Measurements from ENCODE around the gene ZBTB20. TPM values are rescaled to one million over a fixed set of nuclear protein-coding genes. Genes with fewer than 3 reads are reported as not detected.

The ZBTB20 gene
- total RNA-seq, 4 donors from 2014 or later, result 148 to 242 (median 188) TPM

- H3K4me1 ChIP-seq, result peaks cover 10% of the 10 kb centered on the region in 2 donors
- no peaks in the 10 kb centered on the region for H3K9me3 ChIP-seq
- TF ChIP-seq POLR2A (IDR thresholded peaks at IDR 0.05), result no peak
- intact Hi-C loops (cut with DNase I), result no loop called here
- no peaks in the 10 kb centered on the region for H3K36me3 ChIP-seq
- H3K27ac ChIP-seq, result no peak overlapping the region
- no peak overlapping the region for H3K4me3 ChIP-seq (replicated peaks in 1 of 3)
- 86 to 90% methylated on average over 4 of the region's 4 CpGs for WGBS, 2 donors
- no peak for DNase-seq
- H3K27me3 ChIP-seq, result no peaks in the 10 kb centered on the region
Observed at GRCh38 chr3:114319453-114319852, 827.6 kb downstream of the ZBTB20 start.

GRCh38 chr3:114318295-114318694, 828.8 kb downstream of the ZBTB20 start:
- DNase-seq, result no peak
- TF ChIP-seq CTCF (IDR thresholded peaks at IDR 0.05) (no peak), POLR2A (IDR thresholded peaks at IDR 0.05) (no peak)
- Histone ChIP-seq H3K27me3 (no peaks in the 10 kb centered on the region), H3K27ac (no peak overlapping the region), H3K9me3 (no peaks in the 10 kb centered on the region), H3K4me3 (replicated peaks in 1 of 3) (no peak overlapping the region), H3K4me1 (peaks cover 10% of the 10 kb centered on the region in 2 donors), H3K36me3 (no peaks in the 10 kb centered on the region)
- intact Hi-C loops (cut with DNase I), result no loop called here
- 92 to 95% methylated on average over 5 of the region's 5 CpGs for WGBS, 2 donors

- DNase-seq, result no peak
- H3K27me3 ChIP-seq, result no peaks in the 10 kb centered on the region
- no peak overlapping the region for H3K4me3 ChIP-seq (replicated peaks in 1 of 3)
- peaks cover 0 to 7% of the 10 kb centered on the region in 2 donors for H3K4me1 ChIP-seq
- 92 to 93% methylated on average over 2 of the region's 2 CpGs for WGBS, 2 donors
- TF ChIP-seq CTCF (IDR thresholded peaks at IDR 0.05) (no peak), POLR2A (IDR thresholded peaks at IDR 0.05) (no peak)
- no peaks in the 10 kb centered on the region for H3K9me3 ChIP-seq
- intact Hi-C loops (cut with DNase I), result no loop called here
- no peaks in the 10 kb centered on the region for H3K36me3 ChIP-seq
- H3K27ac ChIP-seq, result no peak overlapping the region
Observed at GRCh38 chr3:114314282-114314681, 832.8 kb downstream of the ZBTB20 start.

GRCh38 chr3:114313426-114313825, 833.7 kb downstream of the ZBTB20 start:
- intact Hi-C loops (cut with DNase I), result no loop called here
- Histone ChIP-seq H3K27ac (no peak overlapping the region), H3K4me3 (replicated peaks in 1 of 3) (no peak overlapping the region), H3K4me1 (no peaks in the 10 kb centered on the region), H3K36me3 (no peaks in the 10 kb centered on the region), H3K27me3 (no peaks in the 10 kb centered on the region), H3K9me3 (no peaks in the 10 kb centered on the region)
- TF ChIP-seq POLR2A (IDR thresholded peaks at IDR 0.05) (no peak), CTCF (IDR thresholded peaks at IDR 0.05) (no peak)
- WGBS, 2 donors, result 92 to 97% methylated on average over 2 of the region's 2 CpGs
- no peak for DNase-seq

GRCh38 chr3:114310695-114311094, 836.4 kb downstream of the ZBTB20 start:
- no peak overlapping the region for H3K27ac ChIP-seq
- intact Hi-C loops (cut with DNase I), result no loop called here
- no peaks in the 10 kb centered on the region for H3K4me1 ChIP-seq
- 81 to 94% methylated on average over 2 of the region's 2 CpGs for WGBS, 2 donors
- no peak overlapping the region for H3K4me3 ChIP-seq (replicated peaks in 1 of 3)
- H3K27me3 ChIP-seq, result no peaks in the 10 kb centered on the region
- H3K36me3 ChIP-seq, result no peaks in the 10 kb centered on the region
- DNase-seq, result no peak
- TF ChIP-seq POLR2A (IDR thresholded peaks at IDR 0.05), result no peak
- TF ChIP-seq CTCF (IDR thresholded peaks at IDR 0.05), result no peak
- H3K9me3 ChIP-seq, result no peaks in the 10 kb centered on the region

GRCh38 chr3:114308830-114309229, 838.3 kb downstream of the ZBTB20 start:
- no peaks in the 10 kb centered on the region for H3K27me3 ChIP-seq
- no peaks in the 10 kb centered on the region for H3K4me1 ChIP-seq
- no peak for DNase-seq
- H3K9me3 ChIP-seq, result no peaks in the 10 kb centered on the region
- no peak overlapping the region for H3K4me3 ChIP-seq (replicated peaks in 1 of 3)
- H3K27ac ChIP-seq, result no peak overlapping the region
- H3K36me3 ChIP-seq, result no peaks in the 10 kb centered on the region
- TF ChIP-seq POLR2A (IDR thresholded peaks at IDR 0.05) (no peak), CTCF (IDR thresholded peaks at IDR 0.05) (no peak)
- intact Hi-C loops (cut with DNase I), result no loop called here
- 54 to 67% methylated on average over 5 of the region's 5 CpGs for WGBS, 2 donors

All from thyroid gland (tissue), 4 donors.